ENCODE measurements around the gene ALOX12. TPM values are rescaled to one million over a fixed set of nuclear protein-coding genes. Genes with fewer than 3 reads are reported as not detected.

Gene ALOX12
- total RNA-seq, 1 donor from 2014 or later = not detected

GRCh38 chr17:7001318-7001961 is 5.6 kb downstream of the ALOX12 start:
- intact Hi-C loops (cut with micrococcal nuclease) = loop anchor here (1.0 to 10.0 kb wide), 2 partner anchors 22 to 1417 kb away; partner anchors contain the start of genes BCL6B and NLRP1

- intact Hi-C loops (cut with micrococcal nuclease) = loop anchor here (10.0 kb wide), 1 partner anchor 1418 kb away; the partner anchor contains the start of gene NLRP1
These were observed 6.6 kb downstream of the ALOX12 start for GRCh38 chr17:7002288-7003047.

- intact Hi-C loops (cut with micrococcal nuclease) = loop anchor here (1.0 to 10.0 kb wide), 6 partner anchors 11 to 1419 kb away; partner anchors contain the start of gene NLRP1
These were observed 7.9 kb downstream of the ALOX12 start for GRCh38 chr17:7003745-7004144.

GRCh38 chr17:7004398-7005253 is 8.8 kb downstream of the ALOX12 start:
- intact Hi-C loops (cut with micrococcal nuclease) = loop anchor here (1.0 to 10.0 kb wide), 6 partner anchors 10 to 1420 kb away; partner anchors contain the start of gene NLRP1

GRCh38 chr17:7005716-7006115 is 9.9 kb downstream of the ALOX12 start:
- intact Hi-C loops (cut with micrococcal nuclease) = loop anchor here (2.0 to 10.0 kb wide), 2 partner anchors 251 to 1421 kb away; partner anchors contain the start of gene NLRP1

- intact Hi-C loops (cut with micrococcal nuclease) = loop anchor here (10.0 kb wide), 1 partner anchor 1422 kb away; the partner anchor contains the start of gene NLRP1
These were observed 11.3 kb downstream of the ALOX12 start for GRCh38 chr17:7007143-7007542.

GRCh38 chr17:7010523-7010922 is 14.7 kb downstream of the ALOX12 start:
- intact Hi-C loops (cut with micrococcal nuclease) = loop anchor here (5.0 to 10.0 kb wide), 2 partner anchors 564 to 832 kb away; partner anchors contain the start of gene CD68

- intact Hi-C loops (cut with micrococcal nuclease) = loop anchor here (5.0 to 10.0 kb wide), 2 partner anchors 563 to 831 kb away; partner anchors contain the start of gene CD68
These were observed 15.6 kb downstream of the ALOX12 start for GRCh38 chr17:7011415-7011814.

- intact Hi-C loops (cut with micrococcal nuclease) = loop anchor here (2.0 to 10.0 kb wide), 3 partner anchors 255 to 830 kb away; partner anchors contain the start of genes CD68 and XAF1
These were observed 16.0 kb downstream of the ALOX12 start for GRCh38 chr17:7011942-7012254.

- intact Hi-C loops (cut with micrococcal nuclease) = loop anchor here (1.0 to 10.0 kb wide), 10 partner anchors 10 to 1528 kb away; partner anchors contain the start of genes C17orf100, CD68, DERL2 and EIF5A
These were observed 18.6 kb downstream of the ALOX12 start for GRCh38 chr17:7014261-7014994.

GRCh38 chr17:7014995-7015958 is 19.4 kb downstream of the ALOX12 start:
- intact Hi-C loops (cut with micrococcal nuclease) = loop anchor here (1.0 to 10.0 kb wide), 11 partner anchors 8 to 1528 kb away; partner anchors contain the start of genes BCL6B, C17orf100, CD68 and DERL2

GRCh38 chr17:7016418-7016817 is 20.6 kb downstream of the ALOX12 start:
- intact Hi-C loops (cut with micrococcal nuclease) = loop anchor here (10.0 kb wide), 1 partner anchor 558 kb away; the partner anchor contains the start of gene CD68

- intact Hi-C loops (cut with micrococcal nuclease) = loop anchor here (10.0 kb wide), 1 partner anchor 558 kb away; the partner anchor contains the start of gene CD68
These were observed 21.3 kb downstream of the ALOX12 start for GRCh38 chr17:7016886-7017826.

GRCh38 chr17:7017827-7018200 is 22.0 kb downstream of the ALOX12 start:
- intact Hi-C loops (cut with micrococcal nuclease) = loop anchor here (10.0 kb wide), 1 partner anchor 557 kb away; the partner anchor contains the start of gene CD68

GRCh38 chr17:7018331-7018964 is 22.6 kb downstream of the ALOX12 start:
- intact Hi-C loops (cut with micrococcal nuclease) = loop anchor here (10.0 kb wide), 1 partner anchor 556 kb away; the partner anchor contains the start of gene CD68

GRCh38 chr17:7019367-7019766 is 23.5 kb downstream of the ALOX12 start:
- intact Hi-C loops (cut with micrococcal nuclease) = loop anchor here (10.0 kb wide), 1 partner anchor 555 kb away; the partner anchor contains the start of gene CD68
